HepG2 (cell line): ENCODE measurements around the gene KLHL7. TPM values are rescaled to one million over a fixed set of nuclear protein-coding genes. Genes with fewer than 3 reads are reported as not detected.

ENCODE experiments used
- ATAC-seq: fragments of 200-7000 bp; cut with Tn5 transposase; 3 replicates; pipeline ENCODE4 v1.9.1; 2020; ENCODE audit warnings: mild to moderate bottlenecking, moderate library complexity
- BruUV-seq: library from RNA; stranded (reverse); fragments of 400-500 nt; replicated peaks from 2 replicates; lab custom pipeline; 2021; lab: Mats Ljungman, UMichigan
- CTCF ChIA-PET: fragments of 300-600 bp; formaldehyde crosslinking; extraction: SDS; loops from one replicate; lab custom pipeline; 2021; ENCODE audit warnings: low total read pairs, inconsistent platforms, low intra/inter-chr PET ratio; lab: Yijun Ruan, JAX
- POLR2A ChIA-PET: fragments of 350-600 bp; sonication (Branson Sonifier 250); formaldehyde crosslinking; loops from one replicate; lab custom pipeline; 2020; ENCODE audit warnings: antibody characterized with exemption, inconsistent platforms; lab: Yijun Ruan, JAX
- DNase-seq: peaks from one replicate; pipeline ENCODE4 v3.0.0-alpha.2; 2015; ENCODE audit warnings: low spot score
- FAIRE-seq: peaks from 3 replicates; lab custom pipeline; 2011; peaks lifted over from hg19 to GRCh38; lab: Jason Lieb, UNC
- H2AFZ ChIP-seq: one replicate; pipeline ENCODE4 v1.6.1; 2011; ENCODE audit warnings: low read length, inconsistent platforms
- H3K27ac ChIP-seq: fragments of 300-600 bp; 3 replicates; pipeline ENCODE4 v1.8.0; 2011; ENCODE audit warnings: mixed run types, mild to moderate bottlenecking, mixed read lengths, low read length, inconsistent platforms; ENCODE audit not compliant: insufficient read depth; ENCODE audit errors: extremely low read length
- H3K27me3 ChIP-seq, 2 experiments: fragments of 200-600 bp in 1 of 2; 2 replicates in 1 of 2; 3 replicates in 1 of 2; pipeline versions ENCODE4 v1.6.0 to v1.8.0; 2011; ENCODE audit warnings: low read length in 2 of 2, mild to moderate bottlenecking in 2 of 2, moderate library complexity in 2 of 2, inconsistent platforms in 1 of 2; ENCODE audit not compliant: insufficient read depth in 2 of 2, control insufficient read depth in 1 of 2
- H3K36me3 ChIP-seq, 2 experiments: fragments of 200-600 bp in 1 of 2; replicated peaks in 1 of 2; 2 replicates in 1 of 2; 3 replicates in 1 of 2; pipeline versions ENCODE4 v1.5.1 to v1.8.0; 2011; ENCODE audit warnings: low read length in 2 of 2, inconsistent platforms in 1 of 2; ENCODE audit not compliant: insufficient read depth in 2 of 2, control insufficient read depth in 1 of 2
- H3K4me1 ChIP-seq: 2 replicates; pipeline ENCODE4 v1.5.1; 2012; ENCODE audit warnings: low read length, inconsistent platforms; ENCODE audit not compliant: insufficient read depth
- H3K4me2 ChIP-seq: 2 replicates; pipeline ENCODE4 v1.6.0; 2011; ENCODE audit warnings: low read depth, low read length, inconsistent platforms
- H3K4me3 ChIP-seq, 3 experiments: fragments of 200-600 bp in 1 of 3; sonication (generic), shearing (Covaris generic) in 1 of 3; replicated peaks in 1 of 3; 2 replicates each; pipeline ENCODE4 v1.5.1; 2011 to 2016; ENCODE audit warnings: low read length in 3 of 3, inconsistent platforms in 2 of 3, low read depth in 2 of 3, mild to moderate bottlenecking in 2 of 3, control low read depth in 1 of 3, mixed read lengths in 1 of 3; ENCODE audit not compliant: insufficient read depth in 1 of 3
- H3K79me2 ChIP-seq: one replicate; pipeline ENCODE4 v1.6.1; 2011; ENCODE audit warnings: low read length, inconsistent platforms; ENCODE audit not compliant: insufficient read depth
- H3K9ac ChIP-seq: 2 replicates; pipeline ENCODE4 v1.6.0; 2011; ENCODE audit warnings: mild to moderate bottlenecking, low read depth, low read length, inconsistent platforms; ENCODE audit not compliant: insufficient read depth
- H3K9me3 ChIP-seq: 2 replicates; pipeline ENCODE4 v1.5.1; 2012; ENCODE audit warnings: mild to moderate bottlenecking, low read length
- H4K20me1 ChIP-seq: 2 replicates; pipeline ENCODE4 v1.6.0; 2011; ENCODE audit warnings: inconsistent platforms, mild to moderate bottlenecking, low read length, moderate library complexity; ENCODE audit not compliant: insufficient read depth
- DNMT3B ChIP-seq: conservative IDR thresholded peaks from 2 replicates; pipeline ENCODE4 v1.6.1; 2016; ENCODE audit warnings: missing biosample characterization, control low read depth
- ETV5 ChIP-seq: IDR thresholded peaks from 2 replicates; pipeline ENCODE4 v1.6.1; 2018; ENCODE audit warnings: missing biosample characterization, missing genetic modification reagents, inconsistent platforms, borderline replicate concordance
- SNAI1 ChIP-seq: sonication (generic); formaldehyde crosslinking; IDR thresholded peaks from 2 replicates; pipeline ENCODE4 v1.5.0; 2020; ENCODE audit warnings: mild to moderate bottlenecking, missing genetic modification reagents, borderline replicate concordance
- SSRP1 ChIP-seq: IDR thresholded peaks from 2 replicates; pipeline ENCODE4 v1.6.1; 2016; ENCODE audit warnings: control low read depth
- ZNF160 ChIP-seq: sonication (generic); formaldehyde crosslinking; IDR thresholded peaks from 2 replicates; pipeline ENCODE4 v1.8.0; 2022; ENCODE audit warnings: mild to moderate bottlenecking, inconsistent platforms, missing genetic modification reagents
- ZNF891 ChIP-seq: sonication (generic); formaldehyde crosslinking; IDR thresholded peaks from 2 replicates; pipeline ENCODE4 v1.5.0; 2020; ENCODE audit warnings: mild to moderate bottlenecking, missing genetic modification reagents
- ZSCAN22 ChIP-seq: sonication (generic); formaldehyde crosslinking; IDR thresholded peaks from 2 replicates; pipeline ENCODE4 v1.4.0; 2020; ENCODE audit warnings: mild to moderate bottlenecking, missing genetic modification reagents
- WGBS: methylation state at CpG from one replicate; pipeline ENCODE4 v1.1.6; 2017; ENCODE audit warnings: low lambda C conversion rate; 5-methylcytosine and 5-hydroxymethylcytosine counted together
- in situ Hi-C: cut with HindIII; loops from 2 replicates; pipeline ENCODE4 v1.10.0; 2017; ENCODE audit warnings: low pct_unique_long_range_greater_than_20kb; ENCODE audit not compliant: extremely low pct_ligation_motif_present
- intact Hi-C: fragments of 100-400 bp; cut with micrococcal nuclease; formaldehyde crosslinking; loops from one replicate; pipeline ENCODE4 v1.10.0; 2022; ENCODE audit not compliant: unreplicated experiment
- polyA plus RNA-seq, 8 experiments: library from polyadenylated mRNA; depleted of rRNA in 3 of 8; stranded (reverse) in 7 of 8; unstranded in 1 of 8; fragments of >200 nt; fragmentation: Illumina TruSeq in 4 of 8; extraction: Trizol in 4 of 8; gene quantifications; 2 replicates each; pipeline versions ENCODE4 v1.2.1 to v1.2.3, GENCODE V29; 2011 to 2016; ENCODE audit warnings: low read depth in 4 of 8, missing spikeins in 1 of 8, mixed read lengths in 1 of 8; ENCODE audit not compliant: insufficient read depth in 1 of 8
- total RNA-seq, 5 experiments: library from RNA; depleted of rRNA; stranded (reverse); fragments of >200 nt; fragmentation: Illumina TruSeq; extraction: Trizol; gene quantifications; 2 replicates each; pipeline ENCODE4 v1.2.3, GENCODE V29; 2016; ENCODE audit warnings: low read depth in 1 of 5
- TF ChIP-seq, protein P1 (sequence below): sonication (generic); formaldehyde crosslinking; IDR thresholded peaks from 2 replicates; pipeline ENCODE4 v1.8.1; 2022; ENCODE audit warnings: low read depth, mild to moderate bottlenecking, missing genetic modification reagents
- TF ChIP-seq, protein P2 (sequence below): sonication (generic); formaldehyde crosslinking; IDR thresholded peaks from 2 replicates; pipeline ENCODE4 v1.4.0; 2020; ENCODE audit warnings: missing genetic modification reagents, mild to moderate bottlenecking, borderline replicate concordance
- TF ChIP-seq, protein P3 (sequence below): sonication (generic); formaldehyde crosslinking; IDR thresholded peaks from 2 replicates; pipeline ENCODE4 v1.5.0; 2020; ENCODE audit warnings: mild to moderate bottlenecking, missing genetic modification reagents

Gene KLHL7
- total and polyA plus RNA-seq, 2 of the 13 experiments (the other 11 are each of a cell fraction or from before 2014, with no cell fraction given): 16.2 to 34.4 TPM

DNA sequence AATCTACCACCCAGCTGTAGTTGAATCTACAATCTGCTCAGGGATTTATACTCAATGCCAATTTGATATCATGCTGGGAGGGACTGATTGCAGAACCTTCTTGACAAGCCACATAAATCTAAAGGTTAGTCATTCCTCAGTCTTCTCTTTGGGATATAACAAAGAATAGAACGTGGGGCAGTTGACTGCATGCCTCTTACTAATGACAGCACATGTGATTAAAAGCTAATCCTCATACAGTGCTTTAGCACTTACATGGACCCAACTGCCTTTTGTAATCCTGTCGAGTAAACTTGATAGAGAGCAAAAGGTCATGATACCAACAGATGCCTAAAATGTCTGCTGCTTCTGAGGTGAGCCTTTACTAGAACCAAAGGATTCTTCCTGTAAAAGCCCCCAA lies 12.3 kb downstream of the KLHL7 start:
- TF ChIP-seq SSRP1 (CRISPR knock-in tag) (no peak), ETV5 (no peak)
- DNase-seq (no peak), ATAC-seq (no peak), FAIRE-seq (no peak)
- Histone ChIP-seq H3K27ac (no peak overlapping the region), H3K4me2 (no peak overlapping the region), H3K79me2 (peaks cover 9% of the 10 kb centered on the region), H3K27me3 (no peaks in the 10 kb centered on the region), H4K20me1 (no peaks in the 10 kb centered on the region), H3K9ac (no peak overlapping the region), H3K9me3 (no peaks in the 10 kb centered on the region), H3K4me1 (no peaks in the 10 kb centered on the region), H3K36me3 (no peaks in the 10 kb centered on the region), H3K4me3 (no peak overlapping the region), H2AFZ (no peak overlapping the region)
- no TSS peak for BruUV-seq
- intact Hi-C loops: no loop called here
- in situ Hi-C loops: no loop called here
- 77% methylated on average over 2 of the region's 2 CpGs for WGBS
- ChIA-PET POLR2A (interaction anchor here (1.2 kb wide), 1 partner anchor 11 kb away, joined by 3 read pairs; no protein-coding TSS in a partner anchor), CTCF (no interaction called here)

DNA sequence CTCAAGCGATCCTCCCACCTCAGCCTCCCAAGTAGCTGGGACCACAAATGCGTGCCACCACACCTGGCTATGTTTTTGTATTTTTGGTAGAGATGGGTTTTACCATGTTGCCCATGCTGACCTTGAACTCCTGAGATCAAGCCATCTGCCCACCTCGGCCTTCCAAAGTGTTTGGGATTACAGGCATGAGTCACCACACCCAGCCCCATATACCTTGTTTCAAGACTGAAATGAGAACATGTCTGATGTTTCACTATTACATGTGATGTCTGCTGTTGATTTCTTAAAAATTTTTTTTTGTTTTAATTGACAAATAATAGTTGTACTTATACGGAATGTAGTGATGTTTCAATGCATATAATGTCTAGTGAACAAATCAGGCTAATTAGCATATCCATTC lies 14.5 kb downstream of the KLHL7 start:
- FAIRE-seq (no peak), ATAC-seq (no peak), DNase-seq (no peak)
- POLR2A ChIA-PET: no interaction called here
- 95% methylated on average over 4 of the region's 4 CpGs for WGBS
- CTCF ChIA-PET: no interaction called here
- H3K9ac ChIP-seq: no peak overlapping the region
- BruUV-seq: no TSS peak
- no peak overlapping the region for H3K27ac ChIP-seq
- peaks cover 4% of the 10 kb centered on the region for H3K79me2 ChIP-seq
- no peaks in the 10 kb centered on the region for H4K20me1 ChIP-seq
- no peak overlapping the region for H3K4me3 ChIP-seq
- in situ Hi-C loops: no loop called here
- intact Hi-C loops: no loop called here
- no peak overlapping the region for H3K4me2 ChIP-seq
- no peaks in the 10 kb centered on the region for H3K9me3 ChIP-seq
- H2AFZ ChIP-seq: no peak overlapping the region
- H3K36me3 ChIP-seq: 0 out of 5 replicates have a peak, but pooled peaks cover 0 to 8% of the 10 kb centered on the region in 2 experiments
- H3K4me1 ChIP-seq: no peaks in the 10 kb centered on the region
- no peaks in the 10 kb centered on the region for H3K27me3 ChIP-seq
- no peak for TF ChIP-seq SNAI1 (CRISPR knock-in tag)
- TF ChIP-seq ZSCAN22: no peak
- no peak for TF ChIP-seq ZNF160
- TF ChIP-seq, protein P1, sequence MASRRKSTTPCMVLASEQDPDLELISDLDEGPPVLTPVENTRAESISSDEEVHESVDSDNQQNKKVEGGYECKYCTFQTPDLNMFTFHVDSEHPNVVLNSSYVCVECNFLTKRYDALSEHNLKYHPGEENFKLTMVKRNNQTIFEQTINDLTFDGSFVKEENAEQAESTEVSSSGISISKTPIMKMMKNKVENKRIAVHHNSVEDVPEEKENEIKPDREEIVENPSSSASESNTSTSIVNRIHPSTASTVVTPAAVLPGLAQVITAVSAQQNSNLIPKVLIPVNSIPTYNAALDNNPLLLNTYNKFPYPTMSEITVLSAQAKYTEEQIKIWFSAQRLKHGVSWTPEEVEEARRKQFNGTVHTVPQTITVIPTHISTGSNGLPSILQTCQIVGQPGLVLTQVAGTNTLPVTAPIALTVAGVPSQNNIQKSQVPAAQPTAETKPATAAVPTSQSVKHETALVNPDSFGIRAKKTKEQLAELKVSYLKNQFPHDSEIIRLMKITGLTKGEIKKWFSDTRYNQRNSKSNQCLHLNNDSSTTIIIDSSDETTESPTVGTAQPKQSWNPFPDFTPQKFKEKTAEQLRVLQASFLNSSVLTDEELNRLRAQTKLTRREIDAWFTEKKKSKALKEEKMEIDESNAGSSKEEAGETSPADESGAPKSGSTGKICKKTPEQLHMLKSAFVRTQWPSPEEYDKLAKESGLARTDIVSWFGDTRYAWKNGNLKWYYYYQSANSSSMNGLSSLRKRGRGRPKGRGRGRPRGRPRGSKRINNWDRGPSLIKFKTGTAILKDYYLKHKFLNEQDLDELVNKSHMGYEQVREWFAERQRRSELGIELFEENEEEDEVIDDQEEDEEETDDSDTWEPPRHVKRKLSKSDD (CRISPR knock-in tag): no peak
- no peak for TF ChIP-seq ZNF891 (CRISPR knock-in tag)
- TF ChIP-seq, protein P2, sequence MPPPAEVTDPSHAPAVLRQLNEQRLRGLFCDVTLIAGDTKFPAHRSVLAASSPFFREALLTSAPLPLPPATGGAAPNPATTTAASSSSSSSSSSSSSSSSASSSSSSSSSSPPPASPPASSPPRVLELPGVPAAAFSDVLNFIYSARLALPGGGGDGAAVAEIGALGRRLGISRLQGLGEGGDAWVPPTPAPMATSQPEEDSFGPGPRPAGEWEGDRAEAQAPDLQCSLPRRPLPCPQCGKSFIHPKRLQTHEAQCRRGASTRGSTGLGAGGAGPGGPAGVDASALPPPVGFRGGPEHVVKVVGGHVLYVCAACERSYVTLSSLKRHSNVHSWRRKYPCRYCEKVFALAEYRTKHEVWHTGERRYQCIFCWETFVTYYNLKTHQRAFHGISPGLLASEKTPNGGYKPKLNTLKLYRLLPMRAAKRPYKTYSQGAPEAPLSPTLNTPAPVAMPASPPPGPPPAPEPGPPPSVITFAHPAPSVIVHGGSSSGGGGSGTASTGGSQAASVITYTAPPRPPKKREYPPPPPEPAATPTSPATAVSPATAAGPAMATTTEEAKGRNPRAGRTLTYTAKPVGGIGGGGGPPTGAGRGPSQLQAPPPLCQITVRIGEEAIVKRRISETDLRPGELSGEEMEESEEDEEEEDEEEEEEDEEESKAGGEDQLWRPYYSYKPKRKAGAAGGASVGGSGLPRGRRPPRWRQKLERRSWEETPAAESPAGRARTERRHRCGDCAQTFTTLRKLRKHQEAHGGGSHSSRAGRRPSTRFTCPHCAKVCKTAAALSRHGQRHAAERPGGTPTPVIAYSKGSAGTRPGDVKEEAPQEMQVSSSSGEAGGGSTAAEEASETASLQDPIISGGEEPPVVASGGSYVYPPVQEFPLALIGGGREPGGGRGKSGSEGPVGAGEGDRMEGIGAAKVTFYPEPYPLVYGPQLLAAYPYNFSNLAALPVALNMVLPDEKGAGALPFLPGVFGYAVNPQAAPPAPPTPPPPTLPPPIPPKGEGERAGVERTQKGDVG (CRISPR knock-in tag): no peak
- no peak for TF ChIP-seq DNMT3B
- TF ChIP-seq, protein P3, sequence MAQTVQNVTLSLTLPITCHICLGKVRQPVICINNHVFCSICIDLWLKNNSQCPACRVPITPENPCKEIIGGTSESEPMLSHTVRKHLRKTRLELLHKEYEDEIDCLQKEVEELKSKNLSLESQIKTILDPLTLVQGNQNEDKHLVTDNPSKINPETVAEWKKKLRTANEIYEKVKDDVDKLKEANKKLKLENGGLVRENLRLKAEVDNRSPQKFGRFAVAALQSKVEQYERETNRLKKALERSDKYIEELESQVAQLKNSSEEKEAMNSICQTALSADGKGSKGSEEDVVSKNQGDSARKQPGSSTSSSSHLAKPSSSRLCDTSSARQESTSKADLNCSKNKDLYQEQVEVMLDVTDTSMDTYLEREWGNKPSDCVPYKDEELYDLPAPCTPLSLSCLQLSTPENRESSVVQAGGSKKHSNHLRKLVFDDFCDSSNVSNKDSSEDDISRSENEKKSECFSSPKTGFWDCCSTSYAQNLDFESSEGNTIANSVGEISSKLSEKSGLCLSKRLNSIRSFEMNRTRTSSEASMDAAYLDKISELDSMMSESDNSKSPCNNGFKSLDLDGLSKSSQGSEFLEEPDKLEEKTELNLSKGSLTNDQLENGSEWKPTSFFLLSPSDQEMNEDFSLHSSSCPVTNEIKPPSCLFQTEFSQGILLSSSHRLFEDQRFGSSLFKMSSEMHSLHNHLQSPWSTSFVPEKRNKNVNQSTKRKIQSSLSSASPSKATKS (CRISPR knock-in tag): no peak
